SH-SY5Y (cell line): ENCODE results near the gene AFMID.

ENCODE experiments used
- GATA2 ChIP-seq: IDR thresholded peaks from 2 replicates; pipeline ENCODE4 v1.6.1; 2011; ENCODE audit warnings: mild to moderate bottlenecking, low read depth, low read length
- GATA3 ChIP-seq: IDR thresholded peaks from 2 replicates; pipeline ENCODE4 v1.6.1; 2011; ENCODE audit warnings: low read depth, mild to moderate bottlenecking, low read length, moderate library complexity

DNA sequence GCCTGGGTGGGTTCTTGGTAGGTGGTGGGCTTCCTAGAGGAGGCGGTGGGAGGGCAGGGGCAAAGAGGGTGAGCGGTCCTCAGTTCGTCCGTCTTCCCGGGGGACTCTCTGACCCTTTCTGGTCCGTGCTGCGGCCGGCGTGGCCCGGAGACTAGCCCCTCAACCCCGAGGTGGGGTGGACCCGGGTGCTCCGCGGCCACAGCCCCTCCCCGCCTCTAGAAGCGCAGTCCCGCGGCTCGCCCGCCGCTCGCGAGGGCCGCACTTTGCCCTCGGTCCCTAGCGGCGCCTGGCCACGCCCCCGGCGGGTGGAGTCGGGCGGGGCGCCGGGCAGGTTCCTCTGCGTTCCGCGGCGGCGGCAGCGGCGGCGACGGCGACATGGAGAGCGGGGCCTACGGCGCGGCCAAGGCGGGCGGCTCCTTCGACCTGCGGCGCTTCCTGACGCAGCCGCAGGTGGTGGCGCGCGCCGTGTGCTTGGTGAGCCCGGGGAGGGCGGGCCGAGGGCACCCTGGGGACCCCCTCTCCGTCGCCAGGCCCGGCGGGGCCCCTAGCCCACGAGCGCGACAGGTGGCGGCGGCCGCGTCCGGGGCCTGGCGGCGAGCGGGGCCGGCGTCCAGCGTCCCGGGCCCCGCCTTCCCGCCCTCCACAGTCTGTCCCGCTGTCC lies 18.8 kb upstream of the AFMID start, which contains the start of gene SYNGR2:
- TF ChIP-seq GATA2 (no peak), GATA3 (no peak)
